Adipocyte (in vitro differentiated cells): Measurements from ENCODE around the gene KCNH4.
A peak's percentile ranks its signal among the peaks of the same experiment; 100 is the strongest.
"Not testable (repeated sequence)": the region's sequence is repeated elsewhere in the genome, so short reads cannot be mapped to it uniquely, and the experiment has no call there.

ENCODE experiments used
- DNase-seq: peaks from one replicate; pipeline ENCODE4 v3.0.0-alpha.2; 2015; ENCODE audit warnings: low read depth
- H3K27me3 ChIP-seq: replicated peaks from 2 replicates; pipeline ENCODE4 v1.7.0; 2013; ENCODE audit warnings: mild to moderate bottlenecking, low read length, moderate library complexity; ENCODE audit not compliant: control insufficient read depth, insufficient read depth
- H3K36me3 ChIP-seq: 2 replicates; pipeline ENCODE4 v1.7.0; 2013; ENCODE audit warnings: low read length, mild to moderate bottlenecking, moderate library complexity; ENCODE audit not compliant: control insufficient read depth, insufficient read depth, severe bottlenecking
- H3K4me1 ChIP-seq: 2 replicates; pipeline ENCODE4 v1.7.0; 2013; ENCODE audit warnings: mild to moderate bottlenecking, low read length, moderate library complexity; ENCODE audit not compliant: control insufficient read depth, insufficient read depth
- H3K4me3 ChIP-seq: 2 replicates; pipeline ENCODE4 v1.7.0; 2013; ENCODE audit warnings: mild to moderate bottlenecking, low read length, moderate library complexity
- H3K9ac ChIP-seq: 2 replicates; pipeline ENCODE4 v1.7.0; 2013; ENCODE audit warnings: mild to moderate bottlenecking, low read length, moderate library complexity
- H3K9me3 ChIP-seq: 2 replicates; pipeline ENCODE4 v1.7.0; 2013; ENCODE audit warnings: mild to moderate bottlenecking, low read length, moderate library complexity; ENCODE audit not compliant: control insufficient read depth

The KCNH4 gene

GRCh38 chr17:42193216-42193968 is 12.4 kb upstream of the KCNH4 start:
- H3K9me3 ChIP-seq = no peaks in the 10 kb centered on the region
- H3K36me3 ChIP-seq = no peaks in the 10 kb centered on the region
- peaks cover 7% of the 10 kb centered on the region for H3K4me1 ChIP-seq
- peak overlapping the region; percentile 95 for H3K4me3 ChIP-seq
- peak overlapping the region; percentile 91 for H3K9ac ChIP-seq
- no peaks in the 10 kb centered on the region for H3K27me3 ChIP-seq
- DNase-seq = no peak

- Histone ChIP-seq H3K4me1 (peaks cover 7% of the 10 kb centered on the region), H3K36me3 (no peaks in the 10 kb centered on the region), H3K9ac (no peak overlapping the region), H3K27me3 (no peaks in the 10 kb centered on the region), H3K9me3 (no peaks in the 10 kb centered on the region), H3K4me3 (no peak overlapping the region)
- no peak for DNase-seq
Measured at GRCh38 chr17:42192189-42193126, 11.5 kb upstream of the KCNH4 start.

- Histone ChIP-seq H3K9me3 (no peaks in the 10 kb centered on the region), H3K4me1 (peaks cover 7% of the 10 kb centered on the region), H3K4me3 (no peak overlapping the region), H3K9ac (no peak overlapping the region), H3K36me3 (no peaks in the 10 kb centered on the region), H3K27me3 (no peaks in the 10 kb centered on the region)
- no peak for DNase-seq
Measured at GRCh38 chr17:42191275-42191608, 10.3 kb upstream of the KCNH4 start.

GRCh38 chr17:42190491-42191274 is 9.7 kb upstream of the KCNH4 start:
- H3K27me3 ChIP-seq = no peaks in the 10 kb centered on the region
- H3K4me3 ChIP-seq = no peak overlapping the region
- peaks cover 7% of the 10 kb centered on the region for H3K4me1 ChIP-seq
- H3K9ac ChIP-seq = no peak overlapping the region
- no peak for DNase-seq
- no peaks in the 10 kb centered on the region for H3K36me3 ChIP-seq
- H3K9me3 ChIP-seq = no peaks in the 10 kb centered on the region

- Histone ChIP-seq H3K36me3 (no peaks in the 10 kb centered on the region), H3K9me3 (no peaks in the 10 kb centered on the region), H3K9ac (no peak overlapping the region), H3K27me3 (no peaks in the 10 kb centered on the region), H3K4me1 (peaks cover 7% of the 10 kb centered on the region), H3K4me3 (no peak overlapping the region)
- no peak for DNase-seq
Measured at GRCh38 chr17:42189651-42189965, 8.7 kb upstream of the KCNH4 start.

- no peaks in the 10 kb centered on the region for H3K36me3 ChIP-seq
- H3K4me1 ChIP-seq = peaks cover 7% of the 10 kb centered on the region
- H3K9ac ChIP-seq = no peak overlapping the region
- DNase-seq = no peak
- H3K9me3 ChIP-seq = no peaks in the 10 kb centered on the region
- no peaks in the 10 kb centered on the region for H3K27me3 ChIP-seq
- H3K4me3 ChIP-seq = no peak overlapping the region
Measured at GRCh38 chr17:42188749-42189650, 8.1 kb upstream of the KCNH4 start.

- no peak for DNase-seq
- Histone ChIP-seq H3K4me1 (peaks cover 11% of the 10 kb centered on the region), H3K9me3 (no peaks in the 10 kb centered on the region), H3K36me3 (no peaks in the 10 kb centered on the region), H3K27me3 (no peaks in the 10 kb centered on the region), H3K9ac (no peak overlapping the region), H3K4me3 (no peak overlapping the region)
Measured at GRCh38 chr17:42187833-42188232, 6.9 kb upstream of the KCNH4 start.

GRCh38 chr17:42186191-42186590 is 5.2 kb upstream of the KCNH4 start:
- H3K9ac ChIP-seq, H3K9me3 ChIP-seq, DNase-seq, H3K4me3 ChIP-seq, H3K36me3 ChIP-seq, H3K27me3 ChIP-seq: not testable (repeated sequence)
- H3K4me1 ChIP-seq = peaks cover 14% of the 10 kb centered on the region

GRCh38 chr17:42185621-42185930 is 4.6 kb upstream of the KCNH4 start:
- Histone ChIP-seq H3K4me1 (peaks cover 20% of the 10 kb centered on the region), H3K27me3 (peaks cover 15% of the 10 kb centered on the region), H3K9me3 (no peaks in the 10 kb centered on the region), H3K36me3 (no peaks in the 10 kb centered on the region), H3K4me3 (no peak overlapping the region), H3K9ac (no peak overlapping the region)
- no peak for DNase-seq

- Histone ChIP-seq H3K9me3 (no peaks in the 10 kb centered on the region), H3K27me3 (peaks cover 19% of the 10 kb centered on the region), H3K36me3 (no peaks in the 10 kb centered on the region), H3K9ac (peak within 1 kb of the TSS; percentile 90), H3K4me3 (peak within 1 kb of the TSS; percentile 82), H3K4me1 (peaks cover 24% of the 10 kb centered on the region)
- no peak for DNase-seq
Measured at GRCh38 chr17:42184713-42185620, 4.0 kb upstream of the KCNH4 start, which contains the start of gene HCRT. Gene HCRT, minus strand, starts transcription at chr17:42185452. Its CDS starts 87 bp downstream, at chr17:42185365.
